GM18867 (cell line): ENCODE data around the gene ARMC2.

ENCODE experiments used
- ATAC-seq: cut with Tn5 transposase; IDR thresholded peaks from one replicate; pipeline ENCODE4 v1.9.1; 2021; ENCODE audit warnings: mild to moderate bottlenecking, moderate library complexity; ENCODE audit not compliant: unreplicated experiment

ARMC2 gene

GRCh38 chr6:108982154-108983113, 134.2 kb downstream of the ARMC2 start:
- ATAC-seq, result no peak

- ATAC-seq, result no peak
These were observed 134.9 kb downstream of the ARMC2 start for GRCh38 chr6:108983151-108983550.

GRCh38 chr6:108985301-108985700, 137.1 kb downstream of the ARMC2 start:
- no peak for ATAC-seq

- ATAC-seq, result no peak
These were observed 138.9 kb downstream of the ARMC2 start for GRCh38 chr6:108987156-108987555.

GRCh38 chr6:108988296-108988695, 140.1 kb downstream of the ARMC2 start:
- no peak for ATAC-seq

- ATAC-seq, result no peak
These were observed 140.5 kb downstream of the ARMC2 start for GRCh38 chr6:108988765-108989164.

GRCh38 chr6:108989700-108990099, 141.5 kb downstream of the ARMC2 start:
- ATAC-seq, result no peak

- ATAC-seq, result no peak
These were observed 145.7 kb downstream of the ARMC2 start for GRCh38 chr6:108993876-108994275.

GRCh38 chr6:108995296-108995695, 147.1 kb downstream of the ARMC2 start:
- no peak for ATAC-seq

GRCh38 chr6:108996208-108996607, 148.0 kb downstream of the ARMC2 start:
- ATAC-seq, result no peak

- no peak for ATAC-seq
These were observed 150.3 kb downstream of the ARMC2 start for GRCh38 chr6:108998485-108998884.

- ATAC-seq, result no peak
These were observed 151.2 kb downstream of the ARMC2 start for GRCh38 chr6:108999428-108999827.

- no peak for ATAC-seq
These were observed 152.1 kb downstream of the ARMC2 start for GRCh38 chr6:109000289-109000688.

GRCh38 chr6:109001291-109001894, 153.2 kb downstream of the ARMC2 start:
- ATAC-seq, result no peak

- no peak for ATAC-seq
These were observed 154.0 kb downstream of the ARMC2 start for GRCh38 chr6:109002051-109002697.

- no peak for ATAC-seq
These were observed 154.7 kb downstream of the ARMC2 start for GRCh38 chr6:109002882-109003281.

- no peak for ATAC-seq
These were observed 158.6 kb downstream of the ARMC2 start for GRCh38 chr6:109006818-109007217.

- ATAC-seq, result no peak
These were observed 159.3 kb downstream of the ARMC2 start for GRCh38 chr6:109007521-109007920.

GRCh38 chr6:109008054-109008453, 159.8 kb downstream of the ARMC2 start:
- no peak for ATAC-seq

- ATAC-seq, result peak; percentile 6
These were observed 160.5 kb downstream of the ARMC2 start for GRCh38 chr6:109008537-109009235.
